Neural cell (in vitro differentiated cells): ENCODE measurements around the gene GNAQ. TPM values are rescaled to one million over a fixed set of nuclear protein-coding genes. Genes with fewer than 3 reads are reported as not detected.

Source experiments
- H2AFZ ChIP-seq: fragments of 200-600, 300-800 bp; sonication (generic), shearing (Covaris generic); 2 replicates; pipeline ENCODE4 v1.6.0; 2014; ENCODE audit warnings: low read depth, mild to moderate bottlenecking, antibody characterized with exemption, low read length, moderate library complexity
- H3F3A ChIP-seq: fragments of 200-600 bp; shearing (Covaris generic); 2 replicates; pipeline ENCODE4 v1.6.1; 2016; ENCODE audit warnings: mild to moderate bottlenecking, moderate library complexity, mixed read lengths, antibody characterized with exemption, low read length; ENCODE audit not compliant: insufficient read depth, poor library complexity, severe bottlenecking
- H3K27ac ChIP-seq: fragments of 200-600, 300-800 bp; sonication (generic), shearing (Covaris generic); 2 replicates; pipeline ENCODE4 v1.5.1; 2014; ENCODE audit warnings: mild to moderate bottlenecking, low read length, moderate library complexity
- H3K27me3 ChIP-seq: fragments of 300-800, 200-600 bp; sonication (generic), shearing (Covaris generic); 2 replicates; pipeline ENCODE4 v1.6.0; 2014; ENCODE audit warnings: mild to moderate bottlenecking, low read depth, low read length, moderate library complexity; ENCODE audit not compliant: insufficient read depth
- H3K36me3 ChIP-seq: fragments of 300-800, 200-600 bp; sonication (generic), shearing (Covaris generic); 2 replicates; pipeline ENCODE4 v1.5.1; 2014; ENCODE audit warnings: mild to moderate bottlenecking, antibody characterized with exemption, low read length, moderate library complexity; ENCODE audit not compliant: insufficient read depth
- H3K4me2 ChIP-seq: fragments of 300-800, 200-600 bp; sonication (generic), shearing (Covaris generic); 2 replicates; pipeline ENCODE4 v1.6.0; 2014; ENCODE audit warnings: mild to moderate bottlenecking, low read length
- H3K4me3 ChIP-seq: fragments of 300-800, 200-600 bp; sonication (generic), shearing (Covaris generic); 2 replicates; pipeline ENCODE4 v1.5.1; 2014; ENCODE audit warnings: mild to moderate bottlenecking, low read length, moderate library complexity
- H3K79me2 ChIP-seq: fragments of 200-600 bp; shearing (Covaris generic); replicated peaks from 2 replicates; pipeline ENCODE4 v1.6.0; 2014; ENCODE audit warnings: mild to moderate bottlenecking, low read length, moderate library complexity; ENCODE audit not compliant: insufficient read depth
- H3K9ac ChIP-seq: fragments of 300-800, 200-600 bp; sonication (generic), shearing (Covaris generic); 2 replicates; pipeline ENCODE4 v1.6.1; 2016; ENCODE audit warnings: mild to moderate bottlenecking, low read length, mixed read lengths
- H3K9me2 ChIP-seq: fragments of 200-600 bp; shearing (Covaris generic); 2 replicates; pipeline ENCODE4 v1.6.1; 2016; ENCODE audit warnings: mild to moderate bottlenecking, low read length, mixed read lengths; ENCODE audit not compliant: insufficient read depth
- H3K9me3 ChIP-seq: fragments of 200-600, 300-800 bp; sonication (generic), shearing (Covaris generic); 2 replicates; pipeline ENCODE4 v1.6.1; 2016; ENCODE audit warnings: mild to moderate bottlenecking, mixed run types, low read length, moderate library complexity, mixed read lengths
- H4K20me1 ChIP-seq: fragments of 200-600 bp; shearing (Covaris generic); 2 replicates; pipeline ENCODE4 v1.6.1; 2016; ENCODE audit warnings: mild to moderate bottlenecking, mixed run types; ENCODE audit not compliant: insufficient read depth
- EP300 ChIP-seq: fragments of 450-650 bp; conservative IDR thresholded peaks from 2 replicates; pipeline ENCODE4 v1.6.1; 2014; ENCODE audit warnings: antibody characterized with exemption, mild to moderate bottlenecking, moderate library complexity; ENCODE audit not compliant: poor library complexity, severe bottlenecking
- EZH2 ChIP-seq: fragments of 200-600, 300-800 bp; shearing (Covaris generic), sonication (generic); IDR thresholded peaks from 2 replicates; pipeline ENCODE4 v1.6.1; 2014; ENCODE audit warnings: antibody characterized with exemption, low read length, borderline replicate concordance, mild to moderate bottlenecking; ENCODE audit not compliant: insufficient read depth, poor library complexity, severe bottlenecking
- MXI1 ChIP-seq: fragments of 450-650 bp; conservative IDR thresholded peaks from 2 replicates; pipeline ENCODE4 v1.6.1; 2014; ENCODE audit warnings: antibody characterized with exemption, mild to moderate bottlenecking; ENCODE audit not compliant: poor library complexity, severe bottlenecking
- POLR2AphosphoS5 ChIP-seq: IDR thresholded peaks from 2 replicates; pipeline ENCODE4 v1.6.1; 2012
- RAD21 ChIP-seq: fragments of 450-650 bp; conservative IDR thresholded peaks from 2 replicates; pipeline ENCODE4 v1.6.1; 2014; ENCODE audit warnings: antibody characterized with exemption, mild to moderate bottlenecking, moderate library complexity
- SMC3 ChIP-seq: fragments of 450-650 bp; conservative IDR thresholded peaks from 2 replicates; pipeline ENCODE4 v1.6.1; 2014; ENCODE audit warnings: antibody characterized with exemption, mild to moderate bottlenecking, moderate library complexity; ENCODE audit not compliant: poor library complexity
- TAF1 ChIP-seq: IDR thresholded peaks from 2 replicates; pipeline ENCODE4 v1.6.1; 2012; ENCODE audit warnings: low read depth
- polyA plus RNA-seq: library from polyadenylated mRNA; depleted of rRNA; stranded (reverse); fragments of >200 nt; gene quantifications from 2 replicates; pipeline ENCODE4 v1.2.3, GENCODE V29; 2014
- TF ChIP-seq, protein P1 (sequence below): IDR thresholded peaks from 2 replicates; pipeline ENCODE4 v1.6.1; 2012; ENCODE audit warnings: borderline replicate concordance
- TF ChIP-seq, protein P2 (sequence below): fragments of 450-650 bp; IDR thresholded peaks from 2 replicates; pipeline ENCODE4 v1.5.1; 2014; ENCODE audit warnings: antibody characterized with exemption, mild to moderate bottlenecking, moderate library complexity; ENCODE audit not compliant: poor library complexity, severe bottlenecking

Gene GNAQ
- polyA plus RNA-seq, 1 donor from 2014 or later: 86.7 TPM

- Histone ChIP-seq H3K27me3 (no peaks in the 10 kb centered on the region), H3K9me2 (no peaks in the 10 kb centered on the region), H4K20me1 (no peaks in the 10 kb centered on the region), H3K9ac (no peak overlapping the region), H3K36me3 (no peaks in the 10 kb centered on the region), H3K79me2 (no peaks in the 10 kb centered on the region), H3K4me2 (no peak overlapping the region), H3K27ac (no peak overlapping the region), H2AFZ (no peak overlapping the region), H3K9me3 (no peaks in the 10 kb centered on the region), H3K4me3 (no peak overlapping the region), H3F3A (no peaks in the 10 kb centered on the region)
- TF ChIP-seq EZH2: no peak
- no peak for TF ChIP-seq SMC3
- TF ChIP-seq, protein P1, sequence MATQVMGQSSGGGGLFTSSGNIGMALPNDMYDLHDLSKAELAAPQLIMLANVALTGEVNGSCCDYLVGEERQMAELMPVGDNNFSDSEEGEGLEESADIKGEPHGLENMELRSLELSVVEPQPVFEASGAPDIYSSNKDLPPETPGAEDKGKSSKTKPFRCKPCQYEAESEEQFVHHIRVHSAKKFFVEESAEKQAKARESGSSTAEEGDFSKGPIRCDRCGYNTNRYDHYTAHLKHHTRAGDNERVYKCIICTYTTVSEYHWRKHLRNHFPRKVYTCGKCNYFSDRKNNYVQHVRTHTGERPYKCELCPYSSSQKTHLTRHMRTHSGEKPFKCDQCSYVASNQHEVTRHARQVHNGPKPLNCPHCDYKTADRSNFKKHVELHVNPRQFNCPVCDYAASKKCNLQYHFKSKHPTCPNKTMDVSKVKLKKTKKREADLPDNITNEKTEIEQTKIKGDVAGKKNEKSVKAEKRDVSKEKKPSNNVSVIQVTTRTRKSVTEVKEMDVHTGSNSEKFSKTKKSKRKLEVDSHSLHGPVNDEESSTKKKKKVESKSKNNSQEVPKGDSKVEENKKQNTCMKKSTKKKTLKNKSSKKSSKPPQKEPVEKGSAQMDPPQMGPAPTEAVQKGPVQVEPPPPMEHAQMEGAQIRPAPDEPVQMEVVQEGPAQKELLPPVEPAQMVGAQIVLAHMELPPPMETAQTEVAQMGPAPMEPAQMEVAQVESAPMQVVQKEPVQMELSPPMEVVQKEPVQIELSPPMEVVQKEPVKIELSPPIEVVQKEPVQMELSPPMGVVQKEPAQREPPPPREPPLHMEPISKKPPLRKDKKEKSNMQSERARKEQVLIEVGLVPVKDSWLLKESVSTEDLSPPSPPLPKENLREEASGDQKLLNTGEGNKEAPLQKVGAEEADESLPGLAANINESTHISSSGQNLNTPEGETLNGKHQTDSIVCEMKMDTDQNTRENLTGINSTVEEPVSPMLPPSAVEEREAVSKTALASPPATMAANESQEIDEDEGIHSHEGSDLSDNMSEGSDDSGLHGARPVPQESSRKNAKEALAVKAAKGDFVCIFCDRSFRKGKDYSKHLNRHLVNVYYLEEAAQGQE: no peak
- TF ChIP-seq, protein P2, sequence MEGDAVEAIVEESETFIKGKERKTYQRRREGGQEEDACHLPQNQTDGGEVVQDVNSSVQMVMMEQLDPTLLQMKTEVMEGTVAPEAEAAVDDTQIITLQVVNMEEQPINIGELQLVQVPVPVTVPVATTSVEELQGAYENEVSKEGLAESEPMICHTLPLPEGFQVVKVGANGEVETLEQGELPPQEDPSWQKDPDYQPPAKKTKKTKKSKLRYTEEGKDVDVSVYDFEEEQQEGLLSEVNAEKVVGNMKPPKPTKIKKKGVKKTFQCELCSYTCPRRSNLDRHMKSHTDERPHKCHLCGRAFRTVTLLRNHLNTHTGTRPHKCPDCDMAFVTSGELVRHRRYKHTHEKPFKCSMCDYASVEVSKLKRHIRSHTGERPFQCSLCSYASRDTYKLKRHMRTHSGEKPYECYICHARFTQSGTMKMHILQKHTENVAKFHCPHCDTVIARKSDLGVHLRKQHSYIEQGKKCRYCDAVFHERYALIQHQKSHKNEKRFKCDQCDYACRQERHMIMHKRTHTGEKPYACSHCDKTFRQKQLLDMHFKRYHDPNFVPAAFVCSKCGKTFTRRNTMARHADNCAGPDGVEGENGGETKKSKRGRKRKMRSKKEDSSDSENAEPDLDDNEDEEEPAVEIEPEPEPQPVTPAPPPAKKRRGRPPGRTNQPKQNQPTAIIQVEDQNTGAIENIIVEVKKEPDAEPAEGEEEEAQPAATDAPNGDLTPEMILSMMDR: no peak
- TF ChIP-seq RAD21: no peak
- no peak for TF ChIP-seq MXI1
- no peak for TF ChIP-seq POLR2AphosphoS5
- TF ChIP-seq EP300: no peak
- TF ChIP-seq TAF1: no peak
Measured at GRCh38 chr9:78053627-78054026, 22.0 kb upstream of the GNAQ start.

- Histone ChIP-seq H2AFZ (no peak overlapping the region), H3K36me3 (no peaks in the 10 kb centered on the region), H3K9me3 (no peaks in the 10 kb centered on the region), H3K9me2 (no peaks in the 10 kb centered on the region), H3K4me2 (no peak overlapping the region), H3K4me3 (no peak overlapping the region), H3K27me3 (no peaks in the 10 kb centered on the region), H4K20me1 (no peaks in the 10 kb centered on the region), H3K79me2 (no peaks in the 10 kb centered on the region), H3K9ac (no peak overlapping the region), H3K27ac (no peak overlapping the region), H3F3A (no peaks in the 10 kb centered on the region)
- TF ChIP-seq TAF1 (no peak), RAD21 (no peak), EP300 (no peak), MXI1 (no peak), POLR2AphosphoS5 (no peak), EZH2 (no peak), SMC3 (no peak)
- TF ChIP-seq, protein P1: no peak
- TF ChIP-seq, protein P2: no peak
Measured at GRCh38 chr9:78050421-78050820, 18.8 kb upstream of the GNAQ start.
